HepG2 (cell line): ENCODE data around the gene ZNF71. TPM values are rescaled to one million over a fixed set of nuclear protein-coding genes. Genes with fewer than 3 reads are reported as not detected.

Source experiments
- ATAC-seq: fragments of 200-7000 bp; cut with Tn5 transposase; 3 replicates; pipeline ENCODE4 v1.9.1; 2020; ENCODE audit warnings: mild to moderate bottlenecking, moderate library complexity
- BruUV-seq: library from RNA; stranded (reverse); fragments of 400-500 nt; replicated peaks from 2 replicates; lab custom pipeline; 2021; lab: Mats Ljungman, UMichigan
- CTCF ChIA-PET: fragments of 300-600 bp; formaldehyde crosslinking; extraction: SDS; loops from one replicate; lab custom pipeline; 2021; ENCODE audit warnings: low total read pairs, inconsistent platforms, low intra/inter-chr PET ratio; lab: Yijun Ruan, JAX
- POLR2A ChIA-PET: fragments of 350-600 bp; sonication (Branson Sonifier 250); formaldehyde crosslinking; loops from one replicate; lab custom pipeline; 2020; ENCODE audit warnings: antibody characterized with exemption, inconsistent platforms; lab: Yijun Ruan, JAX
- DNase-seq: peaks from one replicate; pipeline ENCODE4 v3.0.0-alpha.2; 2015; ENCODE audit warnings: low spot score
- FAIRE-seq: peaks from 3 replicates; lab custom pipeline; 2011; peaks lifted over from hg19 to GRCh38; lab: Jason Lieb, UNC
- H2AFZ ChIP-seq: one replicate; pipeline ENCODE4 v1.6.1; 2011; ENCODE audit warnings: low read length, inconsistent platforms
- H3K27ac ChIP-seq: fragments of 300-600 bp; 3 replicates; pipeline ENCODE4 v1.8.0; 2011; ENCODE audit warnings: mixed run types, mild to moderate bottlenecking, mixed read lengths, low read length, inconsistent platforms; ENCODE audit not compliant: insufficient read depth; ENCODE audit errors: extremely low read length
- H3K27me3 ChIP-seq, 2 experiments: fragments of 200-600 bp in 1 of 2; 2 replicates in 1 of 2; 3 replicates in 1 of 2; pipeline versions ENCODE4 v1.6.0 to v1.8.0; 2011; ENCODE audit warnings: low read length in 2 of 2, mild to moderate bottlenecking in 2 of 2, moderate library complexity in 2 of 2, inconsistent platforms in 1 of 2; ENCODE audit not compliant: insufficient read depth in 2 of 2, control insufficient read depth in 1 of 2
- H3K36me3 ChIP-seq, 2 experiments: fragments of 200-600 bp in 1 of 2; replicated peaks in 1 of 2; 2 replicates in 1 of 2; 3 replicates in 1 of 2; pipeline versions ENCODE4 v1.5.1 to v1.8.0; 2011; ENCODE audit warnings: low read length in 2 of 2, inconsistent platforms in 1 of 2; ENCODE audit not compliant: insufficient read depth in 2 of 2, control insufficient read depth in 1 of 2
- H3K4me1 ChIP-seq: 2 replicates; pipeline ENCODE4 v1.5.1; 2012; ENCODE audit warnings: low read length, inconsistent platforms; ENCODE audit not compliant: insufficient read depth
- H3K4me2 ChIP-seq: 2 replicates; pipeline ENCODE4 v1.6.0; 2011; ENCODE audit warnings: low read depth, low read length, inconsistent platforms
- H3K4me3 ChIP-seq, 3 experiments: fragments of 200-600 bp in 1 of 3; sonication (generic), shearing (Covaris generic) in 1 of 3; replicated peaks in 1 of 3; 2 replicates each; pipeline ENCODE4 v1.5.1; 2011 to 2016; ENCODE audit warnings: low read length in 3 of 3, inconsistent platforms in 2 of 3, low read depth in 2 of 3, mild to moderate bottlenecking in 2 of 3, control low read depth in 1 of 3, mixed read lengths in 1 of 3; ENCODE audit not compliant: insufficient read depth in 1 of 3
- H3K79me2 ChIP-seq: one replicate; pipeline ENCODE4 v1.6.1; 2011; ENCODE audit warnings: low read length, inconsistent platforms; ENCODE audit not compliant: insufficient read depth
- H3K9ac ChIP-seq: 2 replicates; pipeline ENCODE4 v1.6.0; 2011; ENCODE audit warnings: mild to moderate bottlenecking, low read depth, low read length, inconsistent platforms; ENCODE audit not compliant: insufficient read depth
- H3K9me3 ChIP-seq: 2 replicates; pipeline ENCODE4 v1.5.1; 2012; ENCODE audit warnings: mild to moderate bottlenecking, low read length
- H4K20me1 ChIP-seq: 2 replicates; pipeline ENCODE4 v1.6.0; 2011; ENCODE audit warnings: inconsistent platforms, mild to moderate bottlenecking, low read length, moderate library complexity; ENCODE audit not compliant: insufficient read depth
- ELF1 ChIP-seq: sonication (generic); formaldehyde crosslinking; IDR thresholded peaks from 2 replicates; pipeline ENCODE4 v1.4.0; 2020; ENCODE audit warnings: missing genetic modification reagents
- MAFF ChIP-seq: IDR thresholded peaks from 2 replicates; pipeline ENCODE4 v1.6.1; 2011; ENCODE audit warnings: low read depth, low read length, improper control_type of control experiment
- MXD4 ChIP-seq: IDR thresholded peaks from 2 replicates; pipeline ENCODE4 v1.6.1; 2016; ENCODE audit warnings: mild to moderate bottlenecking, missing biosample characterization, missing genetic modification reagents
- PAWR ChIP-seq: sonication (generic); formaldehyde crosslinking; IDR thresholded peaks from 2 replicates; pipeline ENCODE4 v1.4.0; 2020; ENCODE audit warnings: missing genetic modification reagents, mild to moderate bottlenecking, borderline replicate concordance
- SMAD1 ChIP-seq: sonication (generic); formaldehyde crosslinking; IDR thresholded peaks from 2 replicates; pipeline ENCODE4 v1.4.0; 2020; ENCODE audit warnings: missing genetic modification reagents, low read depth, mild to moderate bottlenecking, borderline replicate concordance
- TEAD3 ChIP-seq: optimal IDR thresholded peaks from 2 replicates; pipeline ENCODE3; 2016; ENCODE audit warnings: borderline replicate concordance
- ZKSCAN5 ChIP-seq: sonication (generic); formaldehyde crosslinking; IDR thresholded peaks from 2 replicates; pipeline ENCODE4 v1.5.1; 2020; ENCODE audit warnings: mild to moderate bottlenecking, missing genetic modification reagents
- ZNF124 ChIP-seq: sonication (generic); formaldehyde crosslinking; IDR thresholded peaks from 2 replicates; pipeline ENCODE4 v1.4.0; 2020; ENCODE audit warnings: missing genetic modification reagents
- ZNF343 ChIP-seq: sonication (generic); formaldehyde crosslinking; IDR thresholded peaks from 2 replicates; pipeline ENCODE4 v1.4.0; 2020; ENCODE audit warnings: mild to moderate bottlenecking, missing genetic modification reagents
- ZNF619 ChIP-seq: sonication (generic); formaldehyde crosslinking; IDR thresholded peaks from 2 replicates; pipeline ENCODE4 v1.4.0; 2020; ENCODE audit warnings: mild to moderate bottlenecking, missing genetic modification reagents
- ZNF660 ChIP-seq: sonication (generic); formaldehyde crosslinking; IDR thresholded peaks from 2 replicates; pipeline ENCODE4 v1.5.1; 2020; ENCODE audit warnings: mild to moderate bottlenecking, low read depth, missing genetic modification reagents, borderline replicate concordance
- ZNF75D ChIP-seq: sonication (generic); formaldehyde crosslinking; IDR thresholded peaks from 2 replicates; pipeline ENCODE4 v1.8.1; 2023; ENCODE audit warnings: missing genetic modification reagents, mild to moderate bottlenecking, borderline replicate concordance
- ZSCAN25 ChIP-seq: sonication (generic); formaldehyde crosslinking; IDR thresholded peaks from 2 replicates; pipeline ENCODE4 v1.8.0; 2022; ENCODE audit warnings: mild to moderate bottlenecking, missing genetic modification reagents
- whole genome bisulfite sequencing: methylation state at CpG from one replicate; pipeline ENCODE4 v1.1.6; 2017; ENCODE audit warnings: low lambda C conversion rate; 5-methylcytosine and 5-hydroxymethylcytosine counted together
- in situ Hi-C: cut with HindIII; loops from 2 replicates; pipeline ENCODE4 v1.10.0; 2017; ENCODE audit warnings: low pct_unique_long_range_greater_than_20kb; ENCODE audit not compliant: extremely low pct_ligation_motif_present
- intact Hi-C: fragments of 100-400 bp; cut with micrococcal nuclease; formaldehyde crosslinking; loops from one replicate; pipeline ENCODE4 v1.10.0; 2022; ENCODE audit not compliant: unreplicated experiment
- polyA plus RNA-seq, 8 experiments: library from polyadenylated mRNA; depleted of rRNA in 3 of 8; stranded (reverse) in 7 of 8; unstranded in 1 of 8; fragments of >200 nt; fragmentation: Illumina TruSeq in 4 of 8; extraction: Trizol in 4 of 8; gene quantifications; 2 replicates each; pipeline versions ENCODE4 v1.2.1 to v1.2.3, GENCODE V29; 2011 to 2016; ENCODE audit warnings: low read depth in 4 of 8, missing spikeins in 1 of 8, mixed read lengths in 1 of 8; ENCODE audit not compliant: insufficient read depth in 1 of 8
- total RNA-seq, 5 experiments: library from RNA; depleted of rRNA; stranded (reverse); fragments of >200 nt; fragmentation: Illumina TruSeq; extraction: Trizol; gene quantifications; 2 replicates each; pipeline ENCODE4 v1.2.3, GENCODE V29; 2016; ENCODE audit warnings: low read depth in 1 of 5
- TF ChIP-seq, protein P1 (sequence below): IDR thresholded peaks from 2 replicates; pipeline ENCODE4 v1.6.1; 2016; ENCODE audit warnings: mild to moderate bottlenecking, missing biosample characterization, missing genetic modification reagents
- TF ChIP-seq, protein P2 (sequence below): sonication (generic); formaldehyde crosslinking; IDR thresholded peaks from 2 replicates; pipeline ENCODE4 v1.4.0; 2020; ENCODE audit warnings: missing genetic modification reagents, borderline replicate concordance
- TF ChIP-seq, protein P3 (sequence below): sonication (generic); formaldehyde crosslinking; IDR thresholded peaks from 2 replicates; pipeline ENCODE4 v1.5.0; 2020; ENCODE audit warnings: missing genetic modification reagents

The ZNF71 gene
- total and polyA plus RNA-seq, 2 of the 13 experiments (the other 11 are each of a cell fraction or from before 2014, with no cell fraction given): 2.2 to 4.4 TPM

DNA sequence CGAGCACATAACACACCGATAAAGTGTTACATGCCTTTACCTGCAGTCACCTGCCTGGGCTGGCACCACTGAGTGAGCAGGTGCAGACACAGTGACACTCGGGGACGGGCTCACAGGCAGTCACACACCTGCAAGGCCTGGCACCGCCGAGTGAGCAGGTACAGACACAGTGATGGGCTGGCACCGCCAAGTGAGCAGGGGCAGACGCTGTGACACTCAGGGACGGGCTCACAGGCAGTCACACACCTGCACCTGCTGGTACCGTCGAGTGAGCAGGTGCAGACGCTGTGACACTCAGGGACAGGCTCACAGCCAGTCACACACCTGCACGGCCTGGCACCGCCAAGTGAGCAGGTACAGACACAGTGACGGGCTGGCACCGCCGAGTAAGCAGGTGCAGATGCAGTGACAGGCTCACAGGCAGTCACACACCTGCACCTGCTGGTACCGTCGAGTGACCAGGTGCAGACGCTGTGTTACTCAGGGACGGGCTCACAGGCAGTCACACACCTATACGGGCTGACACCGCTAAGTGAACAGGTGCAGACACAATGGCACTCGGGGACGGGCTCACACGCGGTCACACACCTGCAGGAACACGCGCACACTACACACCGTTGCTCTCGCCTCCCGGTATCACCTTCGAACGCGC, 76.0 kb downstream of the ZNF71 start:
- DNase-seq: no peak
- ChIA-PET POLR2A (no interaction called here), CTCF (no interaction called here)
- intact Hi-C loops: no loop called here
- no peaks in the 10 kb centered on the region for H4K20me1 ChIP-seq
- BruUV-seq: no TSS peak
- no peak; the same call in 2 of the 3 replicates for ATAC-seq
- no peaks in the 10 kb centered on the region for H3K4me1 ChIP-seq
- in situ Hi-C loops: no loop called here
- no peak overlapping the region for H3K27ac ChIP-seq
- H3K4me3 ChIP-seq: no peak overlapping the region
- no peak overlapping the region for H3K4me2 ChIP-seq
- no peaks in the 10 kb centered on the region for H3K79me2 ChIP-seq
- FAIRE-seq: no peak
- 72% methylated on average over 17 of the region's 35 CpGs for WGBS
- no peaks in the 10 kb centered on the region for H3K36me3 ChIP-seq
- H3K9me3 ChIP-seq: no peaks in the 10 kb centered on the region; the same call in 1 of the 2 replicates
- TF ChIP-seq MXD4 (no peak), ZNF343 (CRISPR knock-in tag) (no peak), ZKSCAN5 (CRISPR knock-in tag) (no peak), ZNF619 (CRISPR knock-in tag) (no peak), ZSCAN25 (CRISPR knock-in tag) (no peak), MAFF (no peak), SMAD1 (CRISPR knock-in tag) (no peak), ELF1 (no peak), ZNF660 (no peak), TEAD3 (CRISPR knock-in tag) (no peak), ZNF124 (no peak), PAWR (CRISPR knock-in tag) (no peak), ZNF75D (CRISPR knock-in tag) (no peak)
- TF ChIP-seq, protein P1, sequence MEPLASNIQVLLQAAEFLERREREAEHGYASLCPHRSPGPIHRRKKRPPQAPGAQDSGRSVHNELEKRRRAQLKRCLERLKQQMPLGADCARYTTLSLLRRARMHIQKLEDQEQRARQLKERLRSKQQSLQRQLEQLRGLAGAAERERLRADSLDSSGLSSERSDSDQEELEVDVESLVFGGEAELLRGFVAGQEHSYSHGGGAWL (CRISPR knock-in tag): no peak
- TF ChIP-seq, protein P2, sequence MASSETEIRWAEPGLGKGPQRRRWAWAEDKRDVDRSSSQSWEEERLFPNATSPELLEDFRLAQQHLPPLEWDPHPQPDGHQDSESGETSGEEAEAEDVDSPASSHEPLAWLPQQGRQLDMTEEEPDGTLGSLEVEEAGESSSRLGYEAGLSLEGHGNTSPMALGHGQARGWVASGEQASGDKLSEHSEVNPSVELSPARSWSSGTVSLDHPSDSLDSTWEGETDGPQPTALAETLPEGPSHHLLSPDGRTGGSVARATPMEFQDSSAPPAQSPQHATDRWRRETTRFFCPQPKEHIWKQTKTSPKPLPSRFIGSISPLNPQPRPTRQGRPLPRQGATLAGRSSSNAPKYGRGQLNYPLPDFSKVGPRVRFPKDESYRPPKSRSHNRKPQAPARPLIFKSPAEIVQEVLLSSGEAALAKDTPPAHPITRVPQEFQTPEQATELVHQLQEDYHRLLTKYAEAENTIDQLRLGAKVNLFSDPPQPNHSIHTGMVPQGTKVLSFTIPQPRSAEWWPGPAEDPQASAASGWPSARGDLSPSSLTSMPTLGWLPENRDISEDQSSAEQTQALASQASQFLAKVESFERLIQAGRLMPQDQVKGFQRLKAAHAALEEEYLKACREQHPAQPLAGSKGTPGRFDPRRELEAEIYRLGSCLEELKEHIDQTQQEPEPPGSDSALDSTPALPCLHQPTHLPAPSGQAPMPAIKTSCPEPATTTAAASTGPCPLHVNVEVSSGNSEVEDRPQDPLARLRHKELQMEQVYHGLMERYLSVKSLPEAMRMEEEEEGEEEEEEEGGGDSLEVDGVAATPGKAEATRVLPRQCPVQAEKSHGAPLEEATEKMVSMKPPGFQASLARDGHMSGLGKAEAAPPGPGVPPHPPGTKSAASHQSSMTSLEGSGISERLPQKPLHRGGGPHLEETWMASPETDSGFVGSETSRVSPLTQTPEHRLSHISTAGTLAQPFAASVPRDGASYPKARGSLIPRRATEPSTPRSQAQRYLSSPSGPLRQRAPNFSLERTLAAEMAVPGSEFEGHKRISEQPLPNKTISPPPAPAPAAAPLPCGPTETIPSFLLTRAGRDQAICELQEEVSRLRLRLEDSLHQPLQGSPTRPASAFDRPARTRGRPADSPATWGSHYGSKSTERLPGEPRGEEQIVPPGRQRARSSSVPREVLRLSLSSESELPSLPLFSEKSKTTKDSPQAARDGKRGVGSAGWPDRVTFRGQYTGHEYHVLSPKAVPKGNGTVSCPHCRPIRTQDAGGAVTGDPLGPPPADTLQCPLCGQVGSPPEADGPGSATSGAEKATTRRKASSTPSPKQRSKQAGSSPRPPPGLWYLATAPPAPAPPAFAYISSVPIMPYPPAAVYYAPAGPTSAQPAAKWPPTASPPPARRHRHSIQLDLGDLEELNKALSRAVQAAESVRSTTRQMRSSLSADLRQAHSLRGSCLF (CRISPR knock-in tag): no peak
- TF ChIP-seq, protein P3, sequence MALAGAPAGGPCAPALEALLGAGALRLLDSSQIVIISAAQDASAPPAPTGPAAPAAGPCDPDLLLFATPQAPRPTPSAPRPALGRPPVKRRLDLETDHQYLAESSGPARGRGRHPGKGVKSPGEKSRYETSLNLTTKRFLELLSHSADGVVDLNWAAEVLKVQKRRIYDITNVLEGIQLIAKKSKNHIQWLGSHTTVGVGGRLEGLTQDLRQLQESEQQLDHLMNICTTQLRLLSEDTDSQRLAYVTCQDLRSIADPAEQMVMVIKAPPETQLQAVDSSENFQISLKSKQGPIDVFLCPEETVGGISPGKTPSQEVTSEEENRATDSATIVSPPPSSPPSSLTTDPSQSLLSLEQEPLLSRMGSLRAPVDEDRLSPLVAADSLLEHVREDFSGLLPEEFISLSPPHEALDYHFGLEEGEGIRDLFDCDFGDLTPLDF (CRISPR knock-in tag): no peak
- no peaks in the 10 kb centered on the region for H3K27me3 ChIP-seq
- H2AFZ ChIP-seq: no peak overlapping the region
- no peak overlapping the region for H3K9ac ChIP-seq
